Body of pancreas (tissue), 4 donors: ENCODE data around the gene SERAC1. TPM values are rescaled to one million over a fixed set of nuclear protein-coding genes. Genes with fewer than 3 reads are reported as not detected.
"Not testable (repeated sequence)": the region's sequence is repeated elsewhere in the genome, so short reads cannot be mapped to it uniquely, and the experiment has no call there.

ENCODE experiments used
- ATAC-seq: fragments of 150-250 bp; one replicate; pipeline ENCODE4 v1.9.1; 2016
- DNase-seq, 4 donors: peaks; one replicate each; pipeline ENCODE4 v3.0.0-alpha.2; 2019
- H3K27ac ChIP-seq, 4 donors: fragments of 200-600 bp; sonication (generic); 1 replicate in 3 of 4; 2 replicates in 1 of 4; pipeline versions ENCODE4 v1.5.1 to v1.6.1; 2016 to 2019; ENCODE audit warnings: mild to moderate bottlenecking in 1 of 4, mixed read lengths in 1 of 4, moderate library complexity in 1 of 4
- H3K27me3 ChIP-seq, 2 donors: fragments of 200-600 bp; sonication (generic); one replicate each; pipeline ENCODE4 v1.6.0; 2016; ENCODE audit warnings: mild to moderate bottlenecking in 1 of 2
- H3K36me3 ChIP-seq, 2 donors: fragments of 200-600 bp; sonication (generic); replicated peaks in 1 of 2; 2 replicates each; pipeline ENCODE4 v1.5.1; 2016; ENCODE audit warnings: low read depth in 2 of 2; ENCODE audit not compliant: insufficient read depth in 1 of 2
- H3K4me1 ChIP-seq: fragments of 200-600 bp; sonication (generic); one replicate; pipeline ENCODE4 v1.6.0; 2016
- H3K4me3 ChIP-seq, 2 donors: fragments of 200-600 bp; sonication (generic); 1 replicate in 1 of 2; 2 replicates in 1 of 2; pipeline ENCODE4 v1.5.1; 2016 to 2019
- H3K9me3 ChIP-seq, 3 donors: fragments of 200-600 bp; sonication (generic); 1 replicate in 2 of 3; 2 replicates in 1 of 3; pipeline ENCODE4 v1.5.1; 2016
- POLR2A ChIP-seq, 3 donors: fragments of 450-650 bp; IDR thresholded peaks; one replicate each; pipeline ENCODE4 v1.6.1; 2016; ENCODE audit warnings: antibody characterized with exemption in 3 of 3, mild to moderate bottlenecking in 2 of 3
- WGBS, 2 donors: methylation state at CpG; one replicate each; pipeline ENCODE4 v1.1.5; 2017; 5-methylcytosine and 5-hydroxymethylcytosine counted together
- intact Hi-C: fragments of 100-400 bp; cut with DNase I; formaldehyde crosslinking; loops from one replicate; pipeline ENCODE4 v1.15.1; 2023
- total RNA-seq, 2 donors: library from RNA; depleted of rRNA; stranded (reverse); fragments of >200 nt; gene quantifications; one replicate each; pipeline ENCODE4 v1.1.0, GENCODE V29; 2016
- TF ChIP-seq, protein P1 (sequence below), 7 experiments: fragments of 450-650 bp in 4 of 7; fragments of 200-600 bp in 3 of 7; sonication (generic) in 3 of 7; IDR thresholded peaks; one replicate each; pipeline ENCODE4 v1.5.1; 2016 to 2019; ENCODE audit warnings: antibody characterized with exemption in 7 of 7

Gene SERAC1
- total RNA-seq, 2 donors from 2014 or later: 10.5 to 14.8 TPM

DNA sequence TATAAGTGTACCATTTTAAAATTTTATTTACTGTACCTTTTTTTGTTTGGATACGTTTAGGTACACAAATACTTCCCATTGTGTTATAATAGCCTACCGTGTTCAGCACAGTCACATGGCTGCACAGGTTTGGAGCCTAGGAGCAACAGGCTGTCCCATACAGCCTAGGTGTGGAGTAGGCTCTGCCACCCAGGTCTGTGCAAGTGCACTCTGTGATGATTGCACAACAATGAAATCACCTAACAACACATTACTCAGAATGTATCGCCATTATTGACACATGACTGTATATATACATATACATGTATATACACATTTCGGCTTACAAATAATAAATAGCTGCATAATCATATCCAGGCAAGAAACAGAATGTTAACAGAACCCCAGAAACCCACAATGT, 15.4 kb downstream of the SERAC1 start:
- H3K9me3 ChIP-seq: no peaks in the 10 kb centered on the region
- DNase-seq (no peak), ATAC-seq (no peak)
- no peak overlapping the region for H3K4me3 ChIP-seq
- H3K27ac ChIP-seq: no peak overlapping the region
- no peaks in the 10 kb centered on the region for H3K4me1 ChIP-seq
- H3K36me3 ChIP-seq: peaks cover 0 to 7% of the 10 kb centered on the region in 2 donors
- intact Hi-C loops: no loop called here
- H3K27me3 ChIP-seq: no peaks in the 10 kb centered on the region
- 84 to 93% methylated on average over 4 of the region's 4 CpGs for WGBS, 2 donors
- TF ChIP-seq, protein P1, sequence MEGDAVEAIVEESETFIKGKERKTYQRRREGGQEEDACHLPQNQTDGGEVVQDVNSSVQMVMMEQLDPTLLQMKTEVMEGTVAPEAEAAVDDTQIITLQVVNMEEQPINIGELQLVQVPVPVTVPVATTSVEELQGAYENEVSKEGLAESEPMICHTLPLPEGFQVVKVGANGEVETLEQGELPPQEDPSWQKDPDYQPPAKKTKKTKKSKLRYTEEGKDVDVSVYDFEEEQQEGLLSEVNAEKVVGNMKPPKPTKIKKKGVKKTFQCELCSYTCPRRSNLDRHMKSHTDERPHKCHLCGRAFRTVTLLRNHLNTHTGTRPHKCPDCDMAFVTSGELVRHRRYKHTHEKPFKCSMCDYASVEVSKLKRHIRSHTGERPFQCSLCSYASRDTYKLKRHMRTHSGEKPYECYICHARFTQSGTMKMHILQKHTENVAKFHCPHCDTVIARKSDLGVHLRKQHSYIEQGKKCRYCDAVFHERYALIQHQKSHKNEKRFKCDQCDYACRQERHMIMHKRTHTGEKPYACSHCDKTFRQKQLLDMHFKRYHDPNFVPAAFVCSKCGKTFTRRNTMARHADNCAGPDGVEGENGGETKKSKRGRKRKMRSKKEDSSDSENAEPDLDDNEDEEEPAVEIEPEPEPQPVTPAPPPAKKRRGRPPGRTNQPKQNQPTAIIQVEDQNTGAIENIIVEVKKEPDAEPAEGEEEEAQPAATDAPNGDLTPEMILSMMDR (IDR thresholded peaks at IDR 0.05): no peak
- no peak for TF ChIP-seq POLR2A (IDR thresholded peaks at IDR 0.05)

DNA sequence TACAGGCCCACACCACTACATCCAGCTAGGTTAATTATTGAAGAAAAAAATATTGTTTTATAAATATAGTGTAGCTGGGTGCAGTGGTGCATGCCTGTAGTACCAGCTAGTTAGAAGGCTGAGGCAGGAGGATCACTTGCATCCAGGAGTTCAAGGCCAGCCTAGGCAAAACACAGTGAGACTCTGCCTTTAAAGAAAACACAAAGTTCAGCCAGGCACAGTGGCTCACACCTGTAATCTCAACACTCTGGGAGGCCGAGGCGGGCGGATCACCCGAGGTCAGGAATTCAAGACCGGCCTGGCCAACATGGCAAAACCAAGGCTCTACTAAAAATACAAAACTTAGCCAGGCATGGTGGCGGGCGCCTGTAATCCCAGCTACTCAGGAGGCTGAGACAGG, 16.0 kb downstream of the SERAC1 start:
- H3K36me3 ChIP-seq, H3K27ac ChIP-seq, DNase-seq, ATAC-seq, H3K4me1 ChIP-seq, H3K9me3 ChIP-seq, intact Hi-C loops, H3K4me3 ChIP-seq, H3K27me3 ChIP-seq: not testable (repeated sequence)
- 91 to 95% methylated on average over 7 of the region's 7 CpGs for WGBS, 2 donors

DNA sequence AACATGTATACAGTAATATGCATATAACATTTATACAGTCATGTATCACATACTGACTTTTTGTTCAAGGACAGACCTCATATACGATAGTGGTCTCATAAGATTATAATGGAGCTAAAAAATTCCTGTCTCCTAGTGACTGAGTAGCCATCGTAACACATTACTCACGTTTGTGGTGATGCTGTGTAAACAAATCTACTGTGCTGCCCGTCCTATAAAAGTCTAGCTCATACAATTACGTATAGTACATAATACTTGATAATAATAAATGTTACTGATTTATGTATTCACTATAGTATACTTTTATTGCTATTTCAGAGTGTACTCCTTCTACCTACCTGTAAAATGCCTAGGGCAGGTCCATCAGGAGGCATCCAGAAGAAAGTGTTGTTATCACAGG, 17.4 kb downstream of the SERAC1 start:
- Histone ChIP-seq H3K36me3 (peaks cover 0 to 7% of the 10 kb centered on the region in 2 donors), H3K4me1 (no peaks in the 10 kb centered on the region), H3K27ac (no peak overlapping the region), H3K9me3 (no peaks in the 10 kb centered on the region), H3K27me3 (no peaks in the 10 kb centered on the region), H3K4me3 (no peak overlapping the region)
- DNase-seq: no peak
- WGBS, 2 donors: 73 to 77% methylated on average over 5 of the region's 5 CpGs
- intact Hi-C loops: no loop called here
- TF ChIP-seq, protein P1 (IDR thresholded peaks at IDR 0.05): no peak
- TF ChIP-seq POLR2A (IDR thresholded peaks at IDR 0.05): no peak
- no peak for ATAC-seq

DNA sequence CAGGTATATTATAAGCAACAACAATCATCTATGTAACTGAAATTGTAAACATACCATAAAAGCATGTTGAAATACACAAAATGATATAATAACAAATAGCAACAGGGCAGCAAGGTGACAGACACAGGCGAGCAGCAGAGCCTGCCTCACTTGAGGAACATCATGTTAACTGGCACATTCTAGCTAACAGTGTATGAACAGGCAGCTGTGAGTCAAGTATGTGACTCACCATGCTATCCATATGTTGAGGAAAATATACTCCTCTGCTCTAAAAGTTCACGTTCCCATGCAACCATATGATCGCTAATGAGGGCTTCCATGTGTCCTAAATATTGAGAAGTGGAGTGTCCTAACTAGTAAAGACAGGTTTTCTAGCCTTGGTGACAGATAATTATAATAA, 18.4 kb downstream of the SERAC1 start:
- no peak overlapping the region for H3K27ac ChIP-seq
- DNase-seq: no peak
- H3K27me3 ChIP-seq: no peaks in the 10 kb centered on the region
- no peaks in the 10 kb centered on the region for H3K4me1 ChIP-seq
- H3K9me3 ChIP-seq: no peaks in the 10 kb centered on the region
- ATAC-seq: no peak
- peaks cover 0 to 7% of the 10 kb centered on the region in 2 donors for H3K36me3 ChIP-seq
- no peak overlapping the region for H3K4me3 ChIP-seq
- 78 to 91% methylated on average over 3 of the region's 3 CpGs for WGBS, 2 donors
- no peak for TF ChIP-seq POLR2A (IDR thresholded peaks at IDR 0.05)
- intact Hi-C loops: no loop called here

DNA sequence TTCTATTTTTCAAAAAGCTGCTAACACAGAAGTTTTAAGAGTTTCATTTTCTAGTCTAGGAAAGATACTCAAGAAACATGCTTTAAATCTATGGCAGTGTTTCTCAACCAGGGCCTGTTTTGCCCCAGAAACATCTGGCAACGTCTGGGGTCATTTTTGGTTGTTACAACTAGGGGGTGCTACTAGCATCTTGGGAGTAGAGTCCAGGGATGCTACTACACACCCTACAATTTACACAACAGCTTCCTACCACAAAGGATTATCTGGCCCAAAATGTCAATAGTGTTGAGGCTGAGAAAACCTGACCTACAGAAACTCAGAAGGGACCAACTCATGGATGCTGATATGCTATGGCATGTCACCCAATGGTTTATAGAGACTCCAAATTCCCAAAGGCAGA, 24.4 kb downstream of the SERAC1 start:
- peaks cover 0 to 5% of the 10 kb centered on the region in 2 donors for H3K36me3 ChIP-seq
- H3K9me3 ChIP-seq: no peaks in the 10 kb centered on the region
- WGBS, 2 donors: 27 to 46% methylated on average over 1 of the region's 1 CpG
- peaks cover 4% of the 10 kb centered on the region for H3K4me1 ChIP-seq
- no peaks in the 10 kb centered on the region for H3K27me3 ChIP-seq
- intact Hi-C loops: no loop called here
- peak in 1 of 4 donors; percentile 26 for DNase-seq
- TF ChIP-seq, protein P1 (IDR thresholded peaks at IDR 0.05): peak in 5 of 7 experiments; percentile 12 to 45 (median 27)
- TF ChIP-seq POLR2A (IDR thresholded peaks at IDR 0.05): no peak
- no peak for ATAC-seq
- no peak overlapping the region for H3K4me3 ChIP-seq
- H3K27ac ChIP-seq: no peak overlapping the region

DNA sequence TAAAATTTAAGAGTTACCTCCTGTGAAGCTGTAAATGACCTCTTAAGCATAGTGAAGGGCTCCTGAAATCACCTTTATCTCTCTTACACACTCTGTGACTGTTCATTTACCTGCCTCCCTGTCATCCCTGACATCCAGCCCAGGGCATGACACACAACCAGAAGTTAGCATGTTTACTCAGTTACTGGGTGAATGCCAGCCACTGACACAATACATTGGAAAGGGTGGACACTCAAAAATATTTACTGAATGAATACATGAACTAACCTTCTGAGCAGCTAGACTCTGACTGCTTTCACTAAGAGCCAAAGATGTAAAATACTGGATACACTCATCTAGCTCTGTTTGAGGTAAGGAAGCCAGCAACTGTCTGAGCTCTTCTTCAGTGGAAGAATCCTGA, 25.3 kb downstream of the SERAC1 start:
- Histone ChIP-seq H3K4me1 (peaks cover 4% of the 10 kb centered on the region), H3K36me3 (peaks cover 0 to 5% of the 10 kb centered on the region in 2 donors), H3K27me3 (no peaks in the 10 kb centered on the region), H3K27ac (peak overlapping the region in 1 of 4 donors; percentile 20), H3K9me3 (no peaks in the 10 kb centered on the region), H3K4me3 (no peak overlapping the region)
- peak; percentile 53 for ATAC-seq
- TF ChIP-seq POLR2A (IDR thresholded peaks at IDR 0.05): no peak
- TF ChIP-seq, protein P1 (IDR thresholded peaks at IDR 0.05): no peak
- DNase-seq: peak; percentile 27 to 61 (median 48)
- intact Hi-C loops: no loop called here
